ENCODE data around the gene SFMBT2. TPM values are rescaled to one million over a fixed set of nuclear protein-coding genes. Genes with fewer than 3 reads are reported as not detected.

The SFMBT2 gene
- total RNA-seq, 1 experiment from 2014 or later: 0.02 TPM

- no peak for DNase-seq (ENCODE audit: low read depth, low spot score)
- Histone ChIP-seq H3K27me3 (ENCODE audit: insufficient read depth, low read length) (peaks cover 5% of the 10 kb centered on the region; the same call in 1 of the 2 replicates), H3K4me2 (ENCODE audit: low read length) (no peak overlapping the region), H3K79me2 (ENCODE audit: insufficient read depth, low read length) (no peaks in the 10 kb centered on the region), H3K36me3 (ENCODE audit: control insufficient read depth in 1 of 2, insufficient read depth in 2 of 2, low read length in 2 of 2) (no peaks in the 10 kb centered on the region), H3K27ac (ENCODE audit: low read depth, low read length) (no peak overlapping the region), H3K4me1 (ENCODE audit: control insufficient read depth in 1 of 2, insufficient read depth in 2 of 2, low read length in 2 of 2) (no peaks in the 10 kb centered on the region), H3K9me2 (ENCODE audit: insufficient read depth) (no peaks in the 10 kb centered on the region), H2AFZ (ENCODE audit: low read depth, low read length, poor library complexity, severe bottlenecking) (no peak overlapping the region), H3K4me3 (replicated peaks in 1 of 2; ENCODE audit: low read depth in 1 of 2, low read length in 2 of 2) (no peak overlapping the region), H3K9me3 (ENCODE audit: control insufficient read depth in 1 of 2, insufficient read depth in 1 of 2, low read depth in 1 of 2, low read length in 2 of 2) (no peaks in the 10 kb centered on the region; a peak in 1 of 4 replicates), H4K20me1 (ENCODE audit: insufficient read depth) (no peaks in the 10 kb centered on the region), H3K9ac (ENCODE audit: low read length) (no peak overlapping the region)
- ChIA-PET RAD21 (ENCODE audit: low non-redundant PET in 1 of 2, low total read pairs in 2 of 2, uncharacterized antibody in 2 of 2, unreplicated experiment in 2 of 2) (no interaction called here), POLR2A (no interaction called here), CTCF (no interaction called here)
- TF ChIP-seq SP1 (IDR thresholded peaks at IDR 0.05; ENCODE audit: low read depth) (no peak), POLR2AphosphoS5 (IDR thresholded peaks at IDR 0.05; ENCODE audit: low read depth, low read length) (no peak), POLR2A (IDR thresholded peaks at IDR 0.05; ENCODE audit: borderline replicate concordance, extremely low read depth, insufficient read depth, insufficient read length) (no peak), TCF7L2 (IDR thresholded peaks at IDR 0.05; ENCODE audit: borderline replicate concordance, extremely low read depth, insufficient read depth, insufficient read length) (no peak), ELF1 (IDR thresholded peaks at IDR 0.05; ENCODE audit: borderline replicate concordance, low read depth) (no peak), CBX3 (IDR thresholded peaks at IDR 0.05; ENCODE audit: low read depth) (no peak), RAD21 (IDR thresholded peaks at IDR 0.05; ENCODE audit: low read depth) (no peak), REST (IDR thresholded peaks at IDR 0.05; ENCODE audit: low read depth) (no peak), MAX (IDR thresholded peaks at IDR 0.05) (no peak), YY1 (IDR thresholded peaks at IDR 0.05; ENCODE audit: extremely low read depth, insufficient replicate concordance, low read depth, low read length) (no peak), ZFX (IDR thresholded peaks at IDR 0.05) (no peak), FOSL1 (IDR thresholded peaks at IDR 0.05; ENCODE audit: low read depth) (no peak), SIN3A (IDR thresholded peaks at IDR 0.05; ENCODE audit: low read depth) (no peak), EGR1 (IDR thresholded peaks at IDR 0.05; ENCODE audit: low read depth) (no peak), EZH2phosphoT487 (IDR thresholded peaks at IDR 0.05; ENCODE audit: borderline replicate concordance) (no peak), SRF (IDR thresholded peaks at IDR 0.05; ENCODE audit: low read depth) (no peak), CEBPB (IDR thresholded peaks at IDR 0.05; ENCODE audit: low read depth) (no peak)
- no peak for ATAC-seq
- intact Hi-C loops (cut with micrococcal nuclease): no loop called here
- no TSS peak for BruUV-seq (replicated peaks)
Measured at GRCh38 chr10:7248585-7249164, 162.2 kb downstream of the SFMBT2 start.

Data from HCT116 (cell line).